ENCODE measurements around the gene LGALS14. TPM values are rescaled to one million over a fixed set of nuclear protein-coding genes. Genes with fewer than 3 reads are reported as not detected.

The LGALS14 gene
- total RNA-seq, 1 experiment from 2014 or later, result not detected

GRCh38 chr19:39701291-39701690 lies 3.0 kb upstream of the LGALS14 start (continued):
- TF ChIP-seq SP1 (IDR thresholded peaks at IDR 0.05; ENCODE audit: low read depth) (no peak), RAD21 (IDR thresholded peaks at IDR 0.05; ENCODE audit: low read depth) (no peak), MAX (IDR thresholded peaks at IDR 0.05) (no peak), SRF (IDR thresholded peaks at IDR 0.05; ENCODE audit: low read depth) (no peak), ELF1 (IDR thresholded peaks at IDR 0.05; ENCODE audit: borderline replicate concordance, low read depth) (no peak)

- no peak for DNase-seq (ENCODE audit: low read depth, low spot score)
- no peak overlapping the region for H3K9ac ChIP-seq (ENCODE audit: low read length)
- H2AFZ ChIP-seq (ENCODE audit: low read depth, low read length, poor library complexity, severe bottlenecking), result no peak overlapping the region
- H3K4me1 ChIP-seq (ENCODE audit: control insufficient read depth in 1 of 2, insufficient read depth in 2 of 2, low read length in 2 of 2), result no peaks in the 10 kb centered on the region
- POLR2A ChIA-PET, result no interaction called here
- no peak overlapping the region for H3K27ac ChIP-seq (ENCODE audit: low read depth, low read length)
- TF ChIP-seq EZH2phosphoT487 (IDR thresholded peaks at IDR 0.05; ENCODE audit: borderline replicate concordance) (no peak), FOSL1 (IDR thresholded peaks at IDR 0.05; ENCODE audit: low read depth) (no peak), SIN3A (IDR thresholded peaks at IDR 0.05; ENCODE audit: low read depth) (no peak), POLR2A (IDR thresholded peaks at IDR 0.05; ENCODE audit: borderline replicate concordance, extremely low read depth, insufficient read depth, insufficient read length) (no peak), CEBPB (IDR thresholded peaks at IDR 0.05; ENCODE audit: low read depth) (no peak), SP1 (IDR thresholded peaks at IDR 0.05; ENCODE audit: low read depth) (no peak), YY1 (IDR thresholded peaks at IDR 0.05; ENCODE audit: extremely low read depth, insufficient replicate concordance, low read depth, low read length) (no peak), MAX (IDR thresholded peaks at IDR 0.05) (no peak)
- TF ChIP-seq, protein P1, sequence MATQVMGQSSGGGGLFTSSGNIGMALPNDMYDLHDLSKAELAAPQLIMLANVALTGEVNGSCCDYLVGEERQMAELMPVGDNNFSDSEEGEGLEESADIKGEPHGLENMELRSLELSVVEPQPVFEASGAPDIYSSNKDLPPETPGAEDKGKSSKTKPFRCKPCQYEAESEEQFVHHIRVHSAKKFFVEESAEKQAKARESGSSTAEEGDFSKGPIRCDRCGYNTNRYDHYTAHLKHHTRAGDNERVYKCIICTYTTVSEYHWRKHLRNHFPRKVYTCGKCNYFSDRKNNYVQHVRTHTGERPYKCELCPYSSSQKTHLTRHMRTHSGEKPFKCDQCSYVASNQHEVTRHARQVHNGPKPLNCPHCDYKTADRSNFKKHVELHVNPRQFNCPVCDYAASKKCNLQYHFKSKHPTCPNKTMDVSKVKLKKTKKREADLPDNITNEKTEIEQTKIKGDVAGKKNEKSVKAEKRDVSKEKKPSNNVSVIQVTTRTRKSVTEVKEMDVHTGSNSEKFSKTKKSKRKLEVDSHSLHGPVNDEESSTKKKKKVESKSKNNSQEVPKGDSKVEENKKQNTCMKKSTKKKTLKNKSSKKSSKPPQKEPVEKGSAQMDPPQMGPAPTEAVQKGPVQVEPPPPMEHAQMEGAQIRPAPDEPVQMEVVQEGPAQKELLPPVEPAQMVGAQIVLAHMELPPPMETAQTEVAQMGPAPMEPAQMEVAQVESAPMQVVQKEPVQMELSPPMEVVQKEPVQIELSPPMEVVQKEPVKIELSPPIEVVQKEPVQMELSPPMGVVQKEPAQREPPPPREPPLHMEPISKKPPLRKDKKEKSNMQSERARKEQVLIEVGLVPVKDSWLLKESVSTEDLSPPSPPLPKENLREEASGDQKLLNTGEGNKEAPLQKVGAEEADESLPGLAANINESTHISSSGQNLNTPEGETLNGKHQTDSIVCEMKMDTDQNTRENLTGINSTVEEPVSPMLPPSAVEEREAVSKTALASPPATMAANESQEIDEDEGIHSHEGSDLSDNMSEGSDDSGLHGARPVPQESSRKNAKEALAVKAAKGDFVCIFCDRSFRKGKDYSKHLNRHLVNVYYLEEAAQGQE (IDR thresholded peaks at IDR 0.05; ENCODE audit: low read depth), result no peak
- TF ChIP-seq, protein P2, sequence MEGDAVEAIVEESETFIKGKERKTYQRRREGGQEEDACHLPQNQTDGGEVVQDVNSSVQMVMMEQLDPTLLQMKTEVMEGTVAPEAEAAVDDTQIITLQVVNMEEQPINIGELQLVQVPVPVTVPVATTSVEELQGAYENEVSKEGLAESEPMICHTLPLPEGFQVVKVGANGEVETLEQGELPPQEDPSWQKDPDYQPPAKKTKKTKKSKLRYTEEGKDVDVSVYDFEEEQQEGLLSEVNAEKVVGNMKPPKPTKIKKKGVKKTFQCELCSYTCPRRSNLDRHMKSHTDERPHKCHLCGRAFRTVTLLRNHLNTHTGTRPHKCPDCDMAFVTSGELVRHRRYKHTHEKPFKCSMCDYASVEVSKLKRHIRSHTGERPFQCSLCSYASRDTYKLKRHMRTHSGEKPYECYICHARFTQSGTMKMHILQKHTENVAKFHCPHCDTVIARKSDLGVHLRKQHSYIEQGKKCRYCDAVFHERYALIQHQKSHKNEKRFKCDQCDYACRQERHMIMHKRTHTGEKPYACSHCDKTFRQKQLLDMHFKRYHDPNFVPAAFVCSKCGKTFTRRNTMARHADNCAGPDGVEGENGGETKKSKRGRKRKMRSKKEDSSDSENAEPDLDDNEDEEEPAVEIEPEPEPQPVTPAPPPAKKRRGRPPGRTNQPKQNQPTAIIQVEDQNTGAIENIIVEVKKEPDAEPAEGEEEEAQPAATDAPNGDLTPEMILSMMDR (IDR thresholded peaks at IDR 0.05 in 2 of 3, conservative IDR thresholded peaks at IDR 0.05 in 1 of 3; ENCODE audit: borderline replicate concordance in 1 of 3, insufficient read depth in 1 of 3, low read depth in 2 of 3, low read length in 2 of 3), result no peak
- no peaks in the 10 kb centered on the region for H3K9me2 ChIP-seq (ENCODE audit: insufficient read depth)
- ATAC-seq, result no peak
- H4K20me1 ChIP-seq (ENCODE audit: insufficient read depth), result no peaks in the 10 kb centered on the region
- H3K9me3 ChIP-seq (ENCODE audit: control insufficient read depth in 1 of 2, insufficient read depth in 1 of 2, low read depth in 1 of 2, low read length in 2 of 2), result no peaks in the 10 kb centered on the region
- H3K79me2 ChIP-seq (ENCODE audit: insufficient read depth, low read length), result no peaks in the 10 kb centered on the region
- no TSS peak for BruUV-seq (replicated peaks)
- H3K36me3 ChIP-seq (ENCODE audit: control insufficient read depth in 1 of 2, insufficient read depth in 2 of 2, low read length in 2 of 2), result no peaks in the 10 kb centered on the region
- CTCF ChIA-PET, result no interaction called here
- intact Hi-C loops (cut with micrococcal nuclease), result no loop called here
- H3K4me2 ChIP-seq (ENCODE audit: low read length), result no peak overlapping the region
- RAD21 ChIA-PET (ENCODE audit: low non-redundant PET in 1 of 2, low total read pairs in 2 of 2, uncharacterized antibody in 2 of 2, unreplicated experiment in 2 of 2), result no interaction called here
- no peak overlapping the region for H3K4me3 ChIP-seq (replicated peaks in 1 of 2; ENCODE audit: low read depth in 1 of 2, low read length in 2 of 2)
- H3K27me3 ChIP-seq (ENCODE audit: insufficient read depth, low read length), result peaks cover 82% of the 10 kb centered on the region
Observed at GRCh38 chr19:39705578-39706188, 1.4 kb downstream of the LGALS14 start.
